AG04450 (cell line): ENCODE data around the gene ADAMTS17. TPM values are rescaled to one million over a fixed set of nuclear protein-coding genes. Genes with fewer than 3 reads are reported as not detected.

Source experiments
- CTCF ChIA-PET: fragments of 300-600, 350-600 bp; formaldehyde crosslinking; extraction: SDS; loops from one replicate; lab custom pipeline; 2022; ENCODE audit warnings: antibody characterized with exemption, inconsistent platforms; lab: Charles Lee
- POLR2A ChIA-PET: fragments of 350-600 bp; formaldehyde crosslinking; extraction: SDS; loops from one replicate; lab custom pipeline; 2021; ENCODE audit warnings: antibody characterized with exemption, inconsistent platforms; lab: Yijun Ruan, JAX
- DNase-seq: peaks from one replicate; pipeline ENCODE4 v3.0.0-alpha.2; 2011; ENCODE audit warnings: low read depth, low spot score
- H3K27ac ChIP-seq: one replicate; pipeline ENCODE4 v1.5.1; 2012; ENCODE audit warnings: low read depth, low read length, control low read depth
- H3K27me3 ChIP-seq: one replicate; pipeline ENCODE4 v1.6.0; 2012; ENCODE audit warnings: low read length; ENCODE audit not compliant: control insufficient read depth, insufficient read depth
- H3K4me3 ChIP-seq: 2 replicates; pipeline ENCODE4 v1.5.1; 2011; ENCODE audit warnings: mild to moderate bottlenecking, low read depth, low read length, control low read depth
- H3K9me3 ChIP-seq: 2 replicates; pipeline ENCODE4 v1.5.1; 2012; ENCODE audit warnings: low read length; ENCODE audit not compliant: control insufficient read depth, insufficient read depth
- CTCF ChIP-seq: IDR thresholded peaks from 2 replicates; pipeline ENCODE4 v1.5.1; 2011; ENCODE audit warnings: low read depth, low read length, control low read depth, inconsistent platforms
- polyA plus RNA-seq: library from polyadenylated mRNA; depleted of rRNA; stranded (reverse); fragments of >200 nt; gene quantifications from 2 replicates; pipeline ENCODE4 v1.2.3, GENCODE V29; 2011

ADAMTS17 gene
- polyA plus RNA-seq, 1 experiment = 0.06 TPM

- TF ChIP-seq CTCF = no peak
- no peak overlapping the region for H3K27ac ChIP-seq
- CTCF ChIA-PET = no interaction called here
- POLR2A ChIA-PET = no interaction called here
- no peak for DNase-seq
- no peak overlapping the region for H3K4me3 ChIP-seq
- H3K27me3 ChIP-seq = no peaks in the 10 kb centered on the region
- H3K9me3 ChIP-seq = peaks cover 54% of the 10 kb centered on the region
Measured at GRCh38 chr15:100284191-100284590, 57.6 kb downstream of the ADAMTS17 start.

GRCh38 chr15:100281096-100281917 lies 60.5 kb downstream of the ADAMTS17 start:
- no peaks in the 10 kb centered on the region for H3K27me3 ChIP-seq
- TF ChIP-seq CTCF = no peak
- H3K9me3 ChIP-seq = peaks cover 76% of the 10 kb centered on the region
- H3K4me3 ChIP-seq = no peak overlapping the region
- DNase-seq = no peak
- H3K27ac ChIP-seq = no peak overlapping the region
- POLR2A ChIA-PET = no interaction called here
- CTCF ChIA-PET = no interaction called here

GRCh38 chr15:100279849-100280248 lies 61.9 kb downstream of the ADAMTS17 start:
- no peak overlapping the region for H3K27ac ChIP-seq
- no peak for TF ChIP-seq CTCF
- DNase-seq = no peak
- peaks cover 74% of the 10 kb centered on the region for H3K9me3 ChIP-seq
- no peak overlapping the region for H3K4me3 ChIP-seq
- H3K27me3 ChIP-seq = no peaks in the 10 kb centered on the region
- POLR2A ChIA-PET = no interaction called here
- CTCF ChIA-PET = no interaction called here

GRCh38 chr15:100279446-100279845 lies 62.3 kb downstream of the ADAMTS17 start:
- H3K4me3 ChIP-seq = no peak overlapping the region
- no peaks in the 10 kb centered on the region for H3K27me3 ChIP-seq
- CTCF ChIA-PET = no interaction called here
- TF ChIP-seq CTCF = no peak
- POLR2A ChIA-PET = no interaction called here
- no peak for DNase-seq
- H3K27ac ChIP-seq = no peak overlapping the region
- H3K9me3 ChIP-seq = peaks cover 72% of the 10 kb centered on the region

- POLR2A ChIA-PET = no interaction called here
- Histone ChIP-seq H3K9me3 (peaks cover 66% of the 10 kb centered on the region), H3K4me3 (no peak overlapping the region), H3K27ac (no peak overlapping the region), H3K27me3 (no peaks in the 10 kb centered on the region)
- DNase-seq = no peak
- no peak for TF ChIP-seq CTCF
- CTCF ChIA-PET = no interaction called here
Measured at GRCh38 chr15:100278596-100279380, 63.0 kb downstream of the ADAMTS17 start.
